NK-92 (cell line): ENCODE data around the gene VPS13D.

ENCODE experiments used
- DNase-seq: peaks from one replicate; lab custom pipeline; 2025; ENCODE audit not compliant: unreplicated experiment; lab: John Stamatoyannopoulos, UW

VPS13D gene

GRCh38 chr1:12547586-12548225, 317.9 kb downstream of the VPS13D start:
- no peak for DNase-seq

GRCh38 chr1:12548279-12548972, 318.6 kb downstream of the VPS13D start:
- no peak for DNase-seq

- DNase-seq = no peak
Measured at GRCh38 chr1:12548973-12549459, 319.2 kb downstream of the VPS13D start.

- DNase-seq = no peak
Measured at GRCh38 chr1:12549460-12550349, 319.9 kb downstream of the VPS13D start.

GRCh38 chr1:12551584-12551983, 321.8 kb downstream of the VPS13D start:
- DNase-seq = no peak

- DNase-seq = no peak
Measured at GRCh38 chr1:12552111-12552888, 322.5 kb downstream of the VPS13D start.

GRCh38 chr1:12552951-12553921, 323.4 kb downstream of the VPS13D start:
- no peak for DNase-seq

GRCh38 chr1:12553963-12554362, 324.1 kb downstream of the VPS13D start:
- no peak for DNase-seq

GRCh38 chr1:12554521-12555305, 324.9 kb downstream of the VPS13D start:
- DNase-seq = no peak

- no peak for DNase-seq
Measured at GRCh38 chr1:12555411-12556367, 325.9 kb downstream of the VPS13D start.

GRCh38 chr1:12556368-12556930, 326.6 kb downstream of the VPS13D start:
- no peak for DNase-seq

- DNase-seq = no peak
Measured at GRCh38 chr1:12556957-12557935, 327.4 kb downstream of the VPS13D start.

- DNase-seq = no peak
Measured at GRCh38 chr1:12561121-12561520, 331.3 kb downstream of the VPS13D start.
